ENCODE results near the gene S100A10. TPM values are rescaled to one million over a fixed set of nuclear protein-coding genes. Genes with fewer than 3 reads are reported as not detected.

Gene S100A10
- total and polyA plus RNA-seq, 8 donors, result 415 to 1,250 (median 549) TPM

GRCh38 chr1:151953409-151954094 lies 40.1 kb downstream of the S100A10 start:
- ATAC-seq (no peak), DNase-seq (no peak)
- H3K9me3 ChIP-seq, result no peaks in the 10 kb centered on the region

GRCh38 chr1:151952811-151953210 lies 40.8 kb downstream of the S100A10 start:
- no peak overlapping the region for H3K4me3 ChIP-seq
- DNase-seq, result no peak
- no peaks in the 10 kb centered on the region for H3K36me3 ChIP-seq
- peaks cover 0 to 10% of the 10 kb centered on the region in 2 donors for H3K4me1 ChIP-seq
- H3K27ac ChIP-seq, result no peak overlapping the region
- ATAC-seq, result no peak
- no peaks in the 10 kb centered on the region for H3K27me3 ChIP-seq
- TF ChIP-seq, protein P1, sequence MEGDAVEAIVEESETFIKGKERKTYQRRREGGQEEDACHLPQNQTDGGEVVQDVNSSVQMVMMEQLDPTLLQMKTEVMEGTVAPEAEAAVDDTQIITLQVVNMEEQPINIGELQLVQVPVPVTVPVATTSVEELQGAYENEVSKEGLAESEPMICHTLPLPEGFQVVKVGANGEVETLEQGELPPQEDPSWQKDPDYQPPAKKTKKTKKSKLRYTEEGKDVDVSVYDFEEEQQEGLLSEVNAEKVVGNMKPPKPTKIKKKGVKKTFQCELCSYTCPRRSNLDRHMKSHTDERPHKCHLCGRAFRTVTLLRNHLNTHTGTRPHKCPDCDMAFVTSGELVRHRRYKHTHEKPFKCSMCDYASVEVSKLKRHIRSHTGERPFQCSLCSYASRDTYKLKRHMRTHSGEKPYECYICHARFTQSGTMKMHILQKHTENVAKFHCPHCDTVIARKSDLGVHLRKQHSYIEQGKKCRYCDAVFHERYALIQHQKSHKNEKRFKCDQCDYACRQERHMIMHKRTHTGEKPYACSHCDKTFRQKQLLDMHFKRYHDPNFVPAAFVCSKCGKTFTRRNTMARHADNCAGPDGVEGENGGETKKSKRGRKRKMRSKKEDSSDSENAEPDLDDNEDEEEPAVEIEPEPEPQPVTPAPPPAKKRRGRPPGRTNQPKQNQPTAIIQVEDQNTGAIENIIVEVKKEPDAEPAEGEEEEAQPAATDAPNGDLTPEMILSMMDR (IDR thresholded peaks at IDR 0.05), result no peak
- intact Hi-C loops (cut with DNase I), result no loop called here
- H3K9me3 ChIP-seq, result no peaks in the 10 kb centered on the region

More at GRCh38 chr1:151953409-151954094, 40.1 kb downstream of the S100A10 start:
- H3K27me3 ChIP-seq, result no peaks in the 10 kb centered on the region
- TF ChIP-seq, protein P1 (IDR thresholded peaks at IDR 0.05), result no peak
- H3K4me1 ChIP-seq, result peaks cover 0 to 8% of the 10 kb centered on the region in 2 donors
- H3K27ac ChIP-seq, result no peak overlapping the region
- intact Hi-C loops (cut with DNase I), result no loop called here
- H3K36me3 ChIP-seq, result no peaks in the 10 kb centered on the region
- H3K4me3 ChIP-seq, result no peak overlapping the region

DNA sequence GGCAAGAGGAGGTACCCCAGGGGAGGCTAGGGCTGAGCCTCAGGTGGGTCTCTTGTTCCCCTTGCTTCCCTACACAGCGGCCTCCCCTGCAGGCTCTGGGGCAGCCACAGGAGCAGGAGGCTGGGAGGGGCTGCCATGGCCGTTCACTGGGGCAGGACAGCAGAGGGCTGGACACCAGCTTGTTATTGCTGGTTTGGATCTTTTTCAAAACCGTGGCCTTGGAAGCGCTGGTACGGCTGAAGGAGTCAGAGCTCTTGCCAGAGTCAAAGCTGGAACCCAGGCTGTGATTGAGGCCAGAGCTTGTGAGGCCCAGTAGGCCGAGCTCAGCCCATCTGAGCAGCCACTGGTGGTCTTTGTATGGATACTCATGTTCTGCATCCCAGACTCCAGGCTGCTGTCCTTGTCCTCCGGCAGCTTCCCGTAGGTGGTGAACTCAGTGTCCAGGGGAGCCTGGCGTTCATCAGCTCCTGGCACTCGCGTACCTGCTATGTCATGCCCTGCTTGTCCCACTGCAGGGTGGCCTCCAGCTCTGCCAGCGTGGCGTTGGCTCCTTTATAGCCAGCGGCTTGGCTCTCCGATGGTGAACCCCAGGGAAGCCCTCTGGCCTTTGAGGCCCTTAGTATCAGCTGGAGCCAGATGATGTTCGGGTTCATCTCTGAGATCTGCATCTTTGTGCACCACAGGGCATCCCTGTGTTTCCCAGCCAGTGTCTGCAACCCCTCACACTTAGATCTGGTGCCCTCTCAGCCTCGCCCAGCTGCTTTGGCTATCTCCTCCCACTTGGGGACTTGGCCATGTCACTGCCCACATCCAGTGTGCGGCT lies 44.1 kb downstream of the S100A10 start:
- Histone ChIP-seq H3K9me3 (no peaks in the 10 kb centered on the region), H3K27ac (no peak overlapping the region), H3K4me3 (no peak overlapping the region), H3K36me3 (no peaks in the 10 kb centered on the region), H3K4me1 (peaks cover 20 to 33% of the 10 kb centered on the region in 2 donors), H3K27me3 (no peaks in the 10 kb centered on the region)
- TF ChIP-seq, protein P1 (IDR thresholded peaks at IDR 0.05), result no peak
- intact Hi-C loops (cut with DNase I), result no loop called here
- DNase-seq (no peak), ATAC-seq (no peak)

- intact Hi-C loops (cut with DNase I), result no loop called here
- Histone ChIP-seq H3K27ac (no peak overlapping the region), H3K4me3 (no peak overlapping the region), H3K9me3 (no peaks in the 10 kb centered on the region), H3K27me3 (no peaks in the 10 kb centered on the region), H3K4me1 (peaks cover 20 to 41% of the 10 kb centered on the region in 2 donors), H3K36me3 (no peaks in the 10 kb centered on the region)
- TF ChIP-seq, protein P1 (IDR thresholded peaks at IDR 0.05), result no peak
- ATAC-seq (no peak), DNase-seq (no peak)
Observed at GRCh38 chr1:151948506-151948905, 45.2 kb downstream of the S100A10 start.

GRCh38 chr1:151947140-151947539 lies 46.5 kb downstream of the S100A10 start:
- TF ChIP-seq, protein P1 (IDR thresholded peaks at IDR 0.05), result no peak
- no peaks in the 10 kb centered on the region for H3K36me3 ChIP-seq
- DNase-seq, result no peak
- intact Hi-C loops (cut with DNase I), result no loop called here
- peak overlapping the region; percentile 84 to 94 for H3K27ac ChIP-seq
- H3K27me3 ChIP-seq, result no peaks in the 10 kb centered on the region
- no peak overlapping the region for H3K4me3 ChIP-seq
- no peak for ATAC-seq
- peaks cover 22 to 48% of the 10 kb centered on the region in 2 donors for H3K4me1 ChIP-seq
- no peaks in the 10 kb centered on the region for H3K9me3 ChIP-seq

Data from left lung (tissue), 10 donors.